GM12878 (cell line): Measurements from ENCODE around the gene RELL2. TPM values are rescaled to one million over a fixed set of nuclear protein-coding genes. Genes with fewer than 3 reads are reported as not detected.

ENCODE experiments used
- ATAC-seq: fragments of 200-7000 bp; cut with Tn5 transposase; 3 replicates; pipeline ENCODE4 v1.9.1; 2020; ENCODE audit warnings: mild to moderate bottlenecking, moderate library complexity
- BruUV-seq: library from RNA; stranded (reverse); fragments of 400-500 nt; replicated peaks from 2 replicates; lab custom pipeline; 2021; lab: Mats Ljungman, UMichigan
- CTCF ChIA-PET: fragments of 300-600 bp; sonication (Branson Sonifier 250); formaldehyde crosslinking; extraction: SDS; loops from one replicate; lab custom pipeline; 2021; ENCODE audit warnings: inconsistent platforms; lab: Yijun Ruan, JAX
- POLR2A ChIA-PET: fragments of 350-600 bp; formaldehyde crosslinking; extraction: SDS; loops from one replicate; lab custom pipeline; 2021; ENCODE audit warnings: inconsistent platforms; lab: Charles Lee
- RAD21 ChIA-PET: fragments of 300-600 bp; sonication (Branson Sonifier 250); formaldehyde crosslinking; loops from one replicate; lab custom pipeline; 2023; ENCODE audit warnings: antibody characterized with exemption; ENCODE audit not compliant: unreplicated experiment; lab: Charles Lee
- SMC1A ChIA-PET: fragments of 300-600 bp; sonication (Branson Sonifier 250); formaldehyde crosslinking; loops from one replicate; lab custom pipeline; 2023; ENCODE audit not compliant: unreplicated experiment, uncharacterized antibody; lab: Charles Lee
- DNase-seq: peaks from one replicate; pipeline ENCODE4 v3.0.0-alpha.2; 2011; ENCODE audit warnings: low read depth, low spot score
- FAIRE-seq: peaks from 3 replicates; lab custom pipeline; 2011; peaks lifted over from hg19 to GRCh38; lab: Jason Lieb, UNC
- H2AFZ ChIP-seq: 2 replicates; pipeline ENCODE4 v1.6.0; 2011; ENCODE audit warnings: low read depth, low read length, control low read depth; ENCODE audit not compliant: control insufficient read depth
- H3K27ac ChIP-seq: 2 replicates; pipeline ENCODE4 v1.5.1; 2011; ENCODE audit warnings: control low read depth; ENCODE audit not compliant: control insufficient read depth, insufficient read depth
- H3K27me3 ChIP-seq, 2 experiments: replicated peaks in 1 of 2; 2 replicates each; pipeline versions ENCODE4 v1.6.0 to v1.6.1; 2011; ENCODE audit warnings: low read length in 1 of 2; ENCODE audit not compliant: control insufficient read depth in 2 of 2, insufficient read depth in 2 of 2
- H3K36me3 ChIP-seq, 2 experiments: 2 replicates each; pipeline ENCODE4 v1.5.1; 2011; ENCODE audit warnings: low read length in 1 of 2; ENCODE audit not compliant: control insufficient read depth in 2 of 2, insufficient read depth in 2 of 2
- H3K4me1 ChIP-seq: 2 replicates; pipeline ENCODE4 v1.6.1; 2011; ENCODE audit warnings: mild to moderate bottlenecking, low read length, moderate library complexity, mixed read lengths; ENCODE audit not compliant: control insufficient read depth, insufficient read depth
- H3K4me2 ChIP-seq: 2 replicates; pipeline ENCODE4 v1.6.0; 2011; ENCODE audit warnings: control low read depth; ENCODE audit not compliant: control insufficient read depth, insufficient read depth
- H3K4me3 ChIP-seq: fragments of 200-600 bp; sonication (generic); 2 replicates; pipeline ENCODE4 v1.5.1; 2016
- H3K79me2 ChIP-seq: 2 replicates; pipeline ENCODE4 v1.6.0; 2011; ENCODE audit warnings: low read length; ENCODE audit not compliant: control insufficient read depth, insufficient read depth
- H3K9ac ChIP-seq: 2 replicates; pipeline ENCODE4 v1.8.0; 2011; ENCODE audit warnings: low read length, control low read depth, mixed read lengths; ENCODE audit not compliant: control insufficient read depth, insufficient read depth
- H3K9me3 ChIP-seq: replicated peaks from 3 replicates; pipeline ENCODE4 v1.5.1; 2011; ENCODE audit warnings: mild to moderate bottlenecking, low read length; ENCODE audit not compliant: control insufficient read depth, insufficient read depth
- H4K20me1 ChIP-seq: 2 replicates; pipeline ENCODE4 v1.6.0; 2011; ENCODE audit not compliant: control insufficient read depth, insufficient read depth
- EP300 ChIP-seq, 2 experiments: fragments of 150-350 bp in 1 of 2; IDR thresholded peaks; 2 replicates each; pipeline ENCODE4 v1.6.1; 2011 to 2012; ENCODE audit warnings: low read depth in 2 of 2, low read length in 2 of 2, borderline replicate concordance in 1 of 2, improper control_type of control experiment in 1 of 2, inconsistent platforms in 1 of 2; ENCODE audit not compliant: control insufficient read depth in 1 of 2
- FOXK2 ChIP-seq: fragments of 450-650 bp; IDR thresholded peaks from 2 replicates; pipeline ENCODE4 v1.6.1; 2017; ENCODE audit warnings: mild to moderate bottlenecking, moderate library complexity
- PBX3 ChIP-seq: IDR thresholded peaks from 2 replicates; pipeline ENCODE4 v1.6.1; 2011; ENCODE audit warnings: mild to moderate bottlenecking, low read depth, low read length, moderate library complexity; ENCODE audit not compliant: insufficient replicate concordance
- POLR2A ChIP-seq: IDR thresholded peaks from 2 replicates; pipeline ENCODE4 v1.6.1; 2011; ENCODE audit warnings: low read depth, mild to moderate bottlenecking, low read length
- POLR2AphosphoS2 ChIP-seq: IDR thresholded peaks from 2 replicates; pipeline ENCODE4 v1.6.1; 2011; ENCODE audit warnings: low read depth, mild to moderate bottlenecking, low read length, improper control_type of control experiment, moderate library complexity
- RB1 ChIP-seq: fragments of 450-650 bp; formaldehyde crosslinking; IDR thresholded peaks from 2 replicates; pipeline ENCODE4 v1.6.1; 2017; ENCODE audit warnings: mild to moderate bottlenecking, borderline replicate concordance
- SIN3A ChIP-seq: IDR thresholded peaks from 2 replicates; pipeline ENCODE4 v1.6.1; 2012; ENCODE audit warnings: low read depth, low read length, improper control_type of control experiment
- SREBF2 ChIP-seq: IDR thresholded peaks from 2 replicates; pipeline ENCODE4 v1.6.1; 2012; ENCODE audit warnings: mild to moderate bottlenecking, low read length
- ZBTB33 ChIP-seq: fragments of 450-650 bp; IDR thresholded peaks from 2 replicates; pipeline ENCODE4 v1.6.1; 2017; ENCODE audit warnings: mild to moderate bottlenecking
- ZBTB40 ChIP-seq: fragments of 450-650 bp; IDR thresholded peaks from 2 replicates; pipeline ENCODE4 v1.6.1; 2016; ENCODE audit warnings: mild to moderate bottlenecking, moderate library complexity, borderline replicate concordance
- ZNF217 ChIP-seq: fragments of 450-650 bp; IDR thresholded peaks from 2 replicates; pipeline ENCODE4 v1.6.1; 2017; ENCODE audit warnings: antibody characterized with exemption, mild to moderate bottlenecking
- ZNF384 ChIP-seq: IDR thresholded peaks from 2 replicates; pipeline ENCODE4 v1.6.1; 2012; ENCODE audit warnings: low read depth, mild to moderate bottlenecking, low read length, improper control_type of control experiment, borderline replicate concordance
- WGBS: methylation state at CpG from one replicate; pipeline ENCODE4 v1.1.6; 2016; ENCODE audit warnings: low lambda C conversion rate; ENCODE audit not compliant: insufficient replicate concordance, insufficient coverage; ENCODE audit errors: missing lambda C conversion rate; 5-methylcytosine and 5-hydroxymethylcytosine counted together
- in situ Hi-C: fragments of 300-500 bp; cut with MboI; formaldehyde crosslinking; loops from 9 replicates; pipeline ENCODE4 v1.14.3; 2018; ENCODE audit warnings: mixed read lengths
- intact Hi-C: fragments of 100-400 bp; cut with micrococcal nuclease; formaldehyde crosslinking; loops from one replicate; pipeline ENCODE4 v1.14.2; 2022; ENCODE audit not compliant: unreplicated experiment
- polyA plus RNA-seq, 11 experiments: library from polyadenylated mRNA; depleted of rRNA in 4 of 11; unstranded in 6 of 11; stranded (reverse) in 5 of 11; fragments of >200 nt; fragmentation: Nextera tagmentation in 4 of 11; fragmentation: Illumina TruSeq in 1 of 11; extraction: Ambion mirVana in 4 of 11; extraction: Trizol in 1 of 11; gene quantifications; 1 replicate in 1 of 11; 2 replicates in 10 of 11; pipeline versions ENCODE4 v1.2.1 to v1.2.3, GENCODE V29; 2011 to 2016; ENCODE audit warnings: inconsistent platforms in 2 of 11, missing spikeins in 2 of 11, low read depth in 1 of 11
- total RNA-seq, 4 experiments: library from RNA; depleted of rRNA in 3 of 4; stranded (reverse); fragments of >200 nt in 3 of 4; fragmentation: Illumina TruSeq in 1 of 4; extraction: Trizol in 1 of 4; gene quantifications; 2 replicates each; pipeline versions ENCODE4 v1.2.1 to v1.2.3, GENCODE V29; 2013 to 2021

RELL2 gene
- total and polyA plus RNA-seq, 10 of the 15 experiments (the other 5 are each of a cell fraction or from before 2014, with no cell fraction given), result 0.23 to 21.4 (median 7.1) TPM

- Histone ChIP-seq H3K9ac (no peak overlapping the region), H2AFZ (no peak overlapping the region), H3K4me2 (no peak overlapping the region), H3K4me3 (no peak overlapping the region), H3K27ac (no peak overlapping the region), H3K79me2 (peaks cover 27% of the 10 kb centered on the region), H3K27me3 (no peaks in the 10 kb centered on the region), H3K36me3 (peaks cover 2 to 27% of the 10 kb centered on the region in 2 experiments), H3K9me3 (no peaks in the 10 kb centered on the region), H4K20me1 (no peaks in the 10 kb centered on the region), H3K4me1 (peaks cover 19% of the 10 kb centered on the region)
- WGBS, result 72% methylated on average over 2 of the region's 2 CpGs
- RAD21 ChIA-PET, result interaction anchor here (0.8 kb wide), 1 partner anchor 220 kb away, joined by 3 read pairs; the partner anchor contains the start of gene PCDHGB3
- in situ Hi-C loops, result no loop called here
- no peak for ATAC-seq
- no TSS peak for BruUV-seq
- intact Hi-C loops, result loop anchor here (10.0 kb wide), 1 partner anchor 375 kb away; the partner anchor contains the start of gene RNF14
- CTCF ChIA-PET, result interaction anchor here (1.0 to 8.7 kb wide), 4 partner anchors 22 to 46 kb away, joined by 3 to 517 read pairs (median 4); partner anchors contain the start of genes DIAPH1, HDAC3 and RELL2
- DNase-seq, result no peak
- SMC1A ChIA-PET, result interaction anchor here (0.8 to 2.4 kb wide), 4 partner anchors 11 to 29 kb away, joined by 4 to 10 read pairs (median 6); partner anchors contain the start of gene DIAPH1
- TF ChIP-seq ZBTB40 (no peak), ZBTB33 (no peak), SREBF2 (no peak), FOXK2 (no peak), PBX3 (no peak), POLR2A (no peak), EP300 (IDR thresholded peaks at IDR 0.05; ENCODE audit: borderline replicate concordance in 1 of 2, control insufficient read depth in 1 of 2, low read depth in 2 of 2, low read length in 2 of 2) (no peak), RB1 (no peak), ZNF217 (no peak), SIN3A (no peak), POLR2AphosphoS2 (no peak), ZNF384 (no peak)
- POLR2A ChIA-PET, result interaction anchor here (1.2 kb wide), 1 partner anchor 30 kb away, joined by 3 read pairs; no protein-coding TSS in a partner anchor
- no peak for FAIRE-seq
These were observed 46.7 kb upstream of the RELL2 start for GRCh38 chr5:141590127-141590526.
